GM18519 (cell line): Measurements from ENCODE around the gene COL6A5.
"Not testable (repeated sequence)": the region's sequence is repeated elsewhere in the genome, so short reads cannot be mapped to it uniquely, and the experiment has no call there.

Experiments
- ATAC-seq: cut with Tn5 transposase; IDR thresholded peaks from one replicate; pipeline ENCODE4 v1.9.1; 2021; ENCODE audit warnings: mild to moderate bottlenecking, moderate library complexity; ENCODE audit not compliant: unreplicated experiment, low FRiP score

Gene COL6A5

GRCh38 chr3:130345487-130346079 lies at the start of gene COL6A5:
Gene COL6A5, plus strand, starts transcription at chr3:130345672. Its CDS starts 27,967 bp downstream, at chr3:130373639.
- no peak for ATAC-seq

- ATAC-seq = no peak
These were observed 45.9 kb upstream of the COL6A5 start for GRCh38 chr3:130299531-130299930.

DNA sequence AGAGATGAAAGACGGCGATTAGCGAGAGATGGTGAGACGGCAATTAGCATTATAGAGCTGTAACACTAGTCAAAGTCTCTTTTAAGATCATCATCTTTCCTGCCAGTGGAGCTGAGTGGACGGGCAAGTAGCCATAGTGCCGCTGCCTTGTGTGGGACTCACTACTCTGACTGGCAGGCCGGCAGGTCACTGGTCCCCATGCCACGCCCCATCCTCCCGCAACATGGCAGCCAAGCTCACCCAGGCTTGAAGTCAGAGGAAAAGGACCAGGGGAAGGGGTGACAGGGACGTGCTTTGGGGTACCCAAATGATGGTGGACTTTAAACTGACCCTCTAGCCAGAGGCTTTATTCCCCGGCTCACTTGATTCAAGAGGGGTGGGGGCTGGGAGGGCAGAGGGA lies 44.6 kb upstream of the COL6A5 start:
- no peak for ATAC-seq

GRCh38 chr3:130310109-130310508 lies 35.4 kb upstream of the COL6A5 start:
- no peak for ATAC-seq

DNA sequence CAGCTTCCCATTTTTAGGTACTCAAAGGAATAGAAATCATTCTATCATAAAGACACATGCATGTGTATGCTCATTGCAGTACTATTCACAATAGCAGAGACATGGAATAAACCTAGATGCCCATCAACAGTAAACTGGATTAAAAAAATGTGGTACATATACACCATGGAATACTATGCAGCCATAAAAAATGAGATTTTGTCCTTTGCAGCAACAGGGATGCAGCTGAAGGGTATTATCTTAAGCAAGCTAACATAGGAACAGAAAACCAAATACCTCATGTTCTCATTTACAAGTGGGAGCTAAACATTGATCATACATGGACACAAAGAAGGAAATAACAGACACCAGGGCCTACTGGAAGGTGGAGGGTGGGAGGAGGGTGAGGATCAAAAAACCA lies 33.1 kb upstream of the COL6A5 start:
- ATAC-seq = no peak

- no peak for ATAC-seq
These were observed 29.3 kb upstream of the COL6A5 start for GRCh38 chr3:130316169-130316568.

- no peak for ATAC-seq
These were observed 22.0 kb upstream of the COL6A5 start for GRCh38 chr3:130323503-130323902.

DNA sequence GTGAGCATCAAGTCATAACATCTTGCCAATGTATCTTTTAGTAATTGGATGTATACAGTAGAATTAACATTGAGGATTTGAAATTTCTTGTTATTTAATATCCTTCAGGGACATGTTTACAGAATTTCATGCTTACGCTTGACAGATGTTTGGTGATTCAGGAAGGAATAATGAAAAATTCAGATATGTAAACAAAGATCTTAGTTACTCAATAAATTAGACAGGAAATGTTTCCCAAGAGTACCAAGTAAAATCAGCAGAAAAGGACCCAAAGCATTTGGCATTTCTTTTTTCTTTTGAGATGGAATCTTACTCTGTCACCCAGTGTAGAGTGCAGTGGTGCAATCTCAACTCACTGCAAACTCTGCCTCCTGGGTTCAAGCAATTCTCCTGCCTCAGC lies 4.7 kb upstream of the COL6A5 start:
- ATAC-seq = no peak

DNA sequence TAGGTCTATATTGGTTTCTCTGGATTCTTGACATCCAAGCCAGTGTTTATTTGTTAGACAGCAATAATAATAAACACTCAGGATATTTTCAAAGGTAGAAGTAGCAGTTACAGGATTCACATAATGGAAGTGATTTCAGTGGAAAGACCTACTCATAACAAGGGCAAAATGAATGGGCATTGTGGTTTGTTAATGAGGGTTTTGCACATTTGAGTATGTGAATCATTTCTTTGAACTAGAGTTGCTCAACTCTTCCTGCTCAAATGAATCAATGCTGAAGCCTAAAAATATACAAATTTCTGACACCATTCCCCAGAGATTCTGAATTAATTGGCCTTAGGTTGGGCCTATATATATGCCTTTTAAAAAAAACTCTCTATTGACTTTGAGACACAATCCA lies 4.1 kb upstream of the COL6A5 start:
- no peak for ATAC-seq

GRCh38 chr3:130341882-130342281 lies 3.6 kb upstream of the COL6A5 start:
- no peak for ATAC-seq

- no peak for ATAC-seq
These were observed 2.4 kb upstream of the COL6A5 start for GRCh38 chr3:130342821-130343661.

- ATAC-seq = not testable (repeated sequence)
These were observed 2.8 kb downstream of the COL6A5 start for GRCh38 chr3:130348258-130348657.

DNA sequence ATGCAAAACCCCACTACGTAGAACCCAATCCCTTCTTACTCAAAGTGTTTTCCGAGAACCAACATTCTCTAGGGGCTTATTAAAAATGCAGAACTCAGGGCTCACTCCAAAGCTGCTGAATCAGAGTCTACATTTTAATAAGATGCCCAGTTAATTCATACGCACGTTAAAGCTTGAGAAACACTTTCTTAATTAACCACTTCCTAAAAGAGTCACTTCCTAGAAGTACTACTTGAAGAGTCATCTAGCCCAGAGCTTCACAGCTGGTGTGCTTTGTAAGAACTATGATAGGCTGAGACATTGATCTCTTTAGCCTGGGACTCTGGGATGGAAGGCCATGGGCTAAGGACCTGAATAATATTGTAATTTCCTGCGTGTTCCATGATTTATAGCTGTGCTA lies 9.0 kb downstream of the COL6A5 start:
- ATAC-seq = no peak

DNA sequence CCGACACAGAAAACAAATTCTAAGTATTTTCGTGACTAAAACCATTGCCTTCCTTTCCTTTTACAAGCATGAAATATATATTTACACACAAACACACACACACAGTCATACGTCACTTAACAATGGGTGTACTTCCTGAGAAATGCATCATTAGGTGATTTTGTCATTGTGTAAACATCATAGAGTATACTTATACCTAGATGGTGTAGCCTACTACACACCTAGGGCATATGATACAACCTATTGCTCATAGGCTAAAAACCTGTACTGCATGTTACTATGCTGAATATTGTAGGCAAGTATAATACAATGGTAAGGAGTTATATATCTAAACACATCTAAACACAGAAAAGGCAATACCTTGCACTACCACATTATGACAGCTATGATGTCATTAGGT lies 28.6 kb downstream of the COL6A5 start:
- no peak for ATAC-seq

- no peak for ATAC-seq
These were observed 29.4 kb downstream of the COL6A5 start for GRCh38 chr3:130374908-130375307.

GRCh38 chr3:130377960-130378676 lies 32.6 kb downstream of the COL6A5 start:
- no peak for ATAC-seq

- no peak for ATAC-seq
These were observed 33.3 kb downstream of the COL6A5 start for GRCh38 chr3:130378677-130379191.

GRCh38 chr3:130379274-130379673 lies 33.8 kb downstream of the COL6A5 start:
- ATAC-seq = no peak

DNA sequence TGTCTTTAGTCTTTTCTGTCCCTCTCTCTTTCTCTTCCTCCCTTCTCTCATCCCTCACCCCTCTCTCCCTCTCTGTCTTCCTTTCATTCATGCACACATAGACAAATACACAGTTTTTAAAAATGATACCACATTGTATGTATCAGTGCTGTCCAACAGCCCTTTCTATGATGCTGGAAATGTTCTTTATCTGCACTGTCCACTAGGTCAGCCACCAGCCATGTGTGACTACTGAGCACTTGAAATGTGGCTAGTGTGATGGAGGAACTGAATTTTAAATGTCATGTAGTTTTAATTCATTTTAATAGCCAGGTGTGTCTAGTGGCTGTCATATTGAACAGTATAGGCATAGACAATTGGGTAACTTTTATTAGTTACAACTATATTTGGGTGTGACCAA lies 34.9 kb downstream of the COL6A5 start:
- no peak for ATAC-seq

DNA sequence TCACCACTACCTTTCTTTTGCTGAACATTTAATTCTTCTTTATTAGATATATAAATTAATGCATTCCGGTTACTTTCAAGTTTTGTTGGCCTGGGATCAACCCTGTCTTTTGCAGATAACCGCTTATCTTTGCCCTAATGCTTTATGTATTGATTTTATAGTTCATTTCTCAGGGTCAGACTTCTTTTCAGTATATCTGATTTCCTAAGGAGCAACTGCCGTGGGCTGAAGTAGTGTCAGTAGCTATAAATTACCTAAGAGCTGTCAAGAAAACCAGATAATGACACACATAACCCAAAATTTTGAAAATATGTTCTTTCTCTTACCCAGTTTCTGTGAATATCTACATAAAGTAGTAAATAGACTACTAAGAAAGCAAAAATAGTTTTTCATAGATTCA lies 38.0 kb downstream of the COL6A5 start:
- ATAC-seq = no peak

GRCh38 chr3:130384476-130385025 lies 39.1 kb downstream of the COL6A5 start:
- no peak for ATAC-seq
